Liver (tissue), 3 donors: ENCODE results near the gene NR5A1.

Experiments used
- CTCF ChIP-seq: fragments of 150-350 bp; IDR thresholded peaks from 2 replicates; pipeline ENCODE4 v1.5.1; 2017; ENCODE audit warnings: improper control_type of control experiment, low read depth, low read length; ENCODE audit not compliant: missing input control
- EGR1 ChIP-seq, 2 donors: IDR thresholded peaks; 2 replicates each; pipeline ENCODE4 v1.6.1; 2016 to 2018; ENCODE audit warnings: antibody characterized with exemption in 2 of 2, low read depth in 2 of 2
- HNF4A ChIP-seq, 2 donors: conservative IDR thresholded peaks; 2 replicates each; pipeline ENCODE4 v1.6.1; 2016; ENCODE audit warnings: antibody characterized with exemption in 2 of 2, mild to moderate bottlenecking in 2 of 2
- HNF4G ChIP-seq: IDR thresholded peaks from 2 replicates; pipeline ENCODE4 v1.6.1; 2016; ENCODE audit warnings: antibody characterized with exemption
- MAX ChIP-seq: IDR thresholded peaks from 2 replicates; pipeline ENCODE4 v1.6.1; 2016; ENCODE audit warnings: antibody characterized with exemption
- REST ChIP-seq: IDR thresholded peaks from 2 replicates; pipeline ENCODE4 v1.6.1; 2016; ENCODE audit warnings: antibody characterized with exemption, mild to moderate bottlenecking
- RXRA ChIP-seq, 2 donors: IDR thresholded peaks; 2 replicates each; pipeline ENCODE4 v1.6.1; 2017 to 2018; ENCODE audit warnings: antibody characterized with exemption in 2 of 2, mild to moderate bottlenecking in 1 of 2
- TAF1 ChIP-seq: conservative IDR thresholded peaks from 2 replicates; pipeline ENCODE4 v1.6.1; 2016; ENCODE audit warnings: antibody characterized with exemption, mild to moderate bottlenecking
- YY1 ChIP-seq: IDR thresholded peaks from 2 replicates; pipeline ENCODE4 v1.6.1; 2016; ENCODE audit warnings: antibody characterized with exemption, mild to moderate bottlenecking
- ZBTB33 ChIP-seq: IDR thresholded peaks from 2 replicates; pipeline ENCODE4 v1.6.1; 2016; ENCODE audit warnings: antibody characterized with exemption
- donor health status: healthy.
- donor health status: healthy.

- TF ChIP-seq CTCF (no peak), REST (no peak), ZBTB33 (no peak), RXRA (IDR thresholded peaks at IDR 0.05) (no peak), HNF4G (no peak), TAF1 (no peak), MAX (no peak), YY1 (no peak), EGR1 (IDR thresholded peaks at IDR 0.05; ENCODE audit: low read depth in 2 of 2) (no peak), HNF4A (conservative IDR thresholded peaks at IDR 0.05) (no peak)
Measured at GRCh38 chr9:124473310-124473709, 33.9 kb downstream of the NR5A1 start.
